IMR-90 (cell line): ENCODE data around the gene NRXN2.
A peak's percentile ranks its signal among the peaks of the same experiment; 100 is the strongest.

Experiments used
- BHLHE40 ChIP-seq: fragments of 150-350 bp; IDR thresholded peaks from 2 replicates; pipeline ENCODE4 v1.6.1; 2016; ENCODE audit warnings: mild to moderate bottlenecking, low read depth, low read length
- CEBPB ChIP-seq: IDR thresholded peaks from 2 replicates; pipeline ENCODE4 v1.6.1; 2012; ENCODE audit warnings: low read depth, low read length, improper control_type of control experiment
- CTCF ChIP-seq: conservative IDR thresholded peaks from 2 replicates; pipeline ENCODE4 v1.5.1; 2012; ENCODE audit warnings: mild to moderate bottlenecking, low read depth, low read length, improper control_type of control experiment
- FOS ChIP-seq: fragments of 150-350 bp; IDR thresholded peaks from 2 replicates; pipeline ENCODE4 v1.6.1; 2016; ENCODE audit warnings: low read depth, low read length
- MAZ ChIP-seq: IDR thresholded peaks from 2 replicates; pipeline ENCODE4 v1.6.1; 2012; ENCODE audit warnings: low read depth, mild to moderate bottlenecking, low read length, improper control_type of control experiment, moderate library complexity, borderline replicate concordance
- NFE2L2 ChIP-seq: fragments of 150-350 bp; IDR thresholded peaks from 2 replicates; pipeline ENCODE4 v1.6.1; 2016; ENCODE audit warnings: low read depth, mild to moderate bottlenecking, low read length
- POLR2A ChIP-seq: IDR thresholded peaks from 2 replicates; pipeline ENCODE4 v1.6.1; 2012; ENCODE audit warnings: mild to moderate bottlenecking, low read depth, low read length
- USF2 ChIP-seq: fragments of 150-350 bp; IDR thresholded peaks from 2 replicates; pipeline ENCODE4 v1.6.1; 2017; ENCODE audit warnings: mild to moderate bottlenecking, antibody characterized with exemption, low read length, low read depth

- no peak for TF ChIP-seq NFE2L2
- no peak for TF ChIP-seq CTCF
- TF ChIP-seq BHLHE40 = no peak
- TF ChIP-seq POLR2A = no peak
- TF ChIP-seq FOS = no peak
- no peak for TF ChIP-seq USF2
- TF ChIP-seq MAZ = peak; percentile 45; the same call in 1 of the 2 replicates
- no peak for TF ChIP-seq CEBPB
Observed at GRCh38 chr11:64762674-64763525, 39.9 kb upstream of the NRXN2 start.
